Neural cell (in vitro differentiated cells): Measurements from ENCODE around the gene RINT1. TPM values are rescaled to one million over a fixed set of nuclear protein-coding genes. Genes with fewer than 3 reads are reported as not detected.

Source experiments
- H2AFZ ChIP-seq: fragments of 200-600, 300-800 bp; sonication (generic), shearing (Covaris generic); 2 replicates; pipeline ENCODE4 v1.6.0; 2014; ENCODE audit warnings: low read depth, mild to moderate bottlenecking, antibody characterized with exemption, low read length, moderate library complexity
- H3F3A ChIP-seq: fragments of 200-600 bp; shearing (Covaris generic); 2 replicates; pipeline ENCODE4 v1.6.1; 2016; ENCODE audit warnings: mild to moderate bottlenecking, moderate library complexity, mixed read lengths, antibody characterized with exemption, low read length; ENCODE audit not compliant: insufficient read depth, poor library complexity, severe bottlenecking
- H3K27ac ChIP-seq: fragments of 200-600, 300-800 bp; sonication (generic), shearing (Covaris generic); 2 replicates; pipeline ENCODE4 v1.5.1; 2014; ENCODE audit warnings: mild to moderate bottlenecking, low read length, moderate library complexity
- H3K27me3 ChIP-seq: fragments of 300-800, 200-600 bp; sonication (generic), shearing (Covaris generic); 2 replicates; pipeline ENCODE4 v1.6.0; 2014; ENCODE audit warnings: mild to moderate bottlenecking, low read depth, low read length, moderate library complexity; ENCODE audit not compliant: insufficient read depth
- H3K36me3 ChIP-seq: fragments of 300-800, 200-600 bp; sonication (generic), shearing (Covaris generic); 2 replicates; pipeline ENCODE4 v1.5.1; 2014; ENCODE audit warnings: mild to moderate bottlenecking, antibody characterized with exemption, low read length, moderate library complexity; ENCODE audit not compliant: insufficient read depth
- H3K4me2 ChIP-seq: fragments of 300-800, 200-600 bp; sonication (generic), shearing (Covaris generic); 2 replicates; pipeline ENCODE4 v1.6.0; 2014; ENCODE audit warnings: mild to moderate bottlenecking, low read length
- H3K4me3 ChIP-seq: fragments of 300-800, 200-600 bp; sonication (generic), shearing (Covaris generic); 2 replicates; pipeline ENCODE4 v1.5.1; 2014; ENCODE audit warnings: mild to moderate bottlenecking, low read length, moderate library complexity
- H3K79me2 ChIP-seq: fragments of 200-600 bp; shearing (Covaris generic); replicated peaks from 2 replicates; pipeline ENCODE4 v1.6.0; 2014; ENCODE audit warnings: mild to moderate bottlenecking, low read length, moderate library complexity; ENCODE audit not compliant: insufficient read depth
- H3K9ac ChIP-seq: fragments of 300-800, 200-600 bp; sonication (generic), shearing (Covaris generic); 2 replicates; pipeline ENCODE4 v1.6.1; 2016; ENCODE audit warnings: mild to moderate bottlenecking, low read length, mixed read lengths
- H3K9me2 ChIP-seq: fragments of 200-600 bp; shearing (Covaris generic); 2 replicates; pipeline ENCODE4 v1.6.1; 2016; ENCODE audit warnings: mild to moderate bottlenecking, low read length, mixed read lengths; ENCODE audit not compliant: insufficient read depth
- H3K9me3 ChIP-seq: fragments of 200-600, 300-800 bp; sonication (generic), shearing (Covaris generic); 2 replicates; pipeline ENCODE4 v1.6.1; 2016; ENCODE audit warnings: mild to moderate bottlenecking, mixed run types, low read length, moderate library complexity, mixed read lengths
- H4K20me1 ChIP-seq: fragments of 200-600 bp; shearing (Covaris generic); 2 replicates; pipeline ENCODE4 v1.6.1; 2016; ENCODE audit warnings: mild to moderate bottlenecking, mixed run types; ENCODE audit not compliant: insufficient read depth
- EP300 ChIP-seq: fragments of 450-650 bp; conservative IDR thresholded peaks from 2 replicates; pipeline ENCODE4 v1.6.1; 2014; ENCODE audit warnings: antibody characterized with exemption, mild to moderate bottlenecking, moderate library complexity; ENCODE audit not compliant: poor library complexity, severe bottlenecking
- EZH2 ChIP-seq: fragments of 200-600, 300-800 bp; shearing (Covaris generic), sonication (generic); IDR thresholded peaks from 2 replicates; pipeline ENCODE4 v1.6.1; 2014; ENCODE audit warnings: antibody characterized with exemption, low read length, borderline replicate concordance, mild to moderate bottlenecking; ENCODE audit not compliant: insufficient read depth, poor library complexity, severe bottlenecking
- MXI1 ChIP-seq: fragments of 450-650 bp; conservative IDR thresholded peaks from 2 replicates; pipeline ENCODE4 v1.6.1; 2014; ENCODE audit warnings: antibody characterized with exemption, mild to moderate bottlenecking; ENCODE audit not compliant: poor library complexity, severe bottlenecking
- POLR2AphosphoS5 ChIP-seq: IDR thresholded peaks from 2 replicates; pipeline ENCODE4 v1.6.1; 2012
- RAD21 ChIP-seq: fragments of 450-650 bp; conservative IDR thresholded peaks from 2 replicates; pipeline ENCODE4 v1.6.1; 2014; ENCODE audit warnings: antibody characterized with exemption, mild to moderate bottlenecking, moderate library complexity
- SMC3 ChIP-seq: fragments of 450-650 bp; conservative IDR thresholded peaks from 2 replicates; pipeline ENCODE4 v1.6.1; 2014; ENCODE audit warnings: antibody characterized with exemption, mild to moderate bottlenecking, moderate library complexity; ENCODE audit not compliant: poor library complexity
- TAF1 ChIP-seq: IDR thresholded peaks from 2 replicates; pipeline ENCODE4 v1.6.1; 2012; ENCODE audit warnings: low read depth
- polyA plus RNA-seq: library from polyadenylated mRNA; depleted of rRNA; stranded (reverse); fragments of >200 nt; gene quantifications from 2 replicates; pipeline ENCODE4 v1.2.3, GENCODE V29; 2014
- TF ChIP-seq, protein P1 (sequence below): IDR thresholded peaks from 2 replicates; pipeline ENCODE4 v1.6.1; 2012; ENCODE audit warnings: borderline replicate concordance
- TF ChIP-seq, protein P2 (sequence below): fragments of 450-650 bp; IDR thresholded peaks from 2 replicates; pipeline ENCODE4 v1.5.1; 2014; ENCODE audit warnings: antibody characterized with exemption, mild to moderate bottlenecking, moderate library complexity; ENCODE audit not compliant: poor library complexity, severe bottlenecking

RINT1 gene
- polyA plus RNA-seq, 1 donor from 2014 or later: 8.6 TPM

DNA sequence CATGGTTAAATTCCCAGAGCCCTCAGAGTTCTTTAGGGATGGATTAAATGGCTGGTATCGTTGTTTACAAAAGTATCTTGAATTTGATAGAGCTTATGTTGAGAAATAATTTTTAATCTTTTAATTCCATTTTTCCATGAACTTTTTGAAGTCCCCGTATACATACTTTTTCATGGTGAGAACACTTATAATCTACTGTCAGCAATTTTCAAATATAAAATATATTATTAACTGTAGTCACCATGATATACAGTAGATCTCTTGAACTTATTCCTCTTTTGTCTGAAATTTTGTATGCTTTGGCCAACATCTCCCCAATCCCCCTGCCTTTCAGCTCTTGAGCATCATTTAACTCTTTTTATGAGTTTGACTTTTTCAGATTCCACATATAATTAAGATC, 39.9 kb downstream of the RINT1 start:
- no peak overlapping the region for H3K9ac ChIP-seq
- no peaks in the 10 kb centered on the region for H3K79me2 ChIP-seq
- H3K9me2 ChIP-seq: no peaks in the 10 kb centered on the region
- H3K4me3 ChIP-seq: no peak overlapping the region
- H3K4me2 ChIP-seq: no peak overlapping the region
- TF ChIP-seq POLR2AphosphoS5: no peak
- no peak for TF ChIP-seq MXI1
- no peak for TF ChIP-seq EZH2
- TF ChIP-seq SMC3: no peak
- TF ChIP-seq, protein P1, sequence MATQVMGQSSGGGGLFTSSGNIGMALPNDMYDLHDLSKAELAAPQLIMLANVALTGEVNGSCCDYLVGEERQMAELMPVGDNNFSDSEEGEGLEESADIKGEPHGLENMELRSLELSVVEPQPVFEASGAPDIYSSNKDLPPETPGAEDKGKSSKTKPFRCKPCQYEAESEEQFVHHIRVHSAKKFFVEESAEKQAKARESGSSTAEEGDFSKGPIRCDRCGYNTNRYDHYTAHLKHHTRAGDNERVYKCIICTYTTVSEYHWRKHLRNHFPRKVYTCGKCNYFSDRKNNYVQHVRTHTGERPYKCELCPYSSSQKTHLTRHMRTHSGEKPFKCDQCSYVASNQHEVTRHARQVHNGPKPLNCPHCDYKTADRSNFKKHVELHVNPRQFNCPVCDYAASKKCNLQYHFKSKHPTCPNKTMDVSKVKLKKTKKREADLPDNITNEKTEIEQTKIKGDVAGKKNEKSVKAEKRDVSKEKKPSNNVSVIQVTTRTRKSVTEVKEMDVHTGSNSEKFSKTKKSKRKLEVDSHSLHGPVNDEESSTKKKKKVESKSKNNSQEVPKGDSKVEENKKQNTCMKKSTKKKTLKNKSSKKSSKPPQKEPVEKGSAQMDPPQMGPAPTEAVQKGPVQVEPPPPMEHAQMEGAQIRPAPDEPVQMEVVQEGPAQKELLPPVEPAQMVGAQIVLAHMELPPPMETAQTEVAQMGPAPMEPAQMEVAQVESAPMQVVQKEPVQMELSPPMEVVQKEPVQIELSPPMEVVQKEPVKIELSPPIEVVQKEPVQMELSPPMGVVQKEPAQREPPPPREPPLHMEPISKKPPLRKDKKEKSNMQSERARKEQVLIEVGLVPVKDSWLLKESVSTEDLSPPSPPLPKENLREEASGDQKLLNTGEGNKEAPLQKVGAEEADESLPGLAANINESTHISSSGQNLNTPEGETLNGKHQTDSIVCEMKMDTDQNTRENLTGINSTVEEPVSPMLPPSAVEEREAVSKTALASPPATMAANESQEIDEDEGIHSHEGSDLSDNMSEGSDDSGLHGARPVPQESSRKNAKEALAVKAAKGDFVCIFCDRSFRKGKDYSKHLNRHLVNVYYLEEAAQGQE: no peak
- TF ChIP-seq RAD21: no peak
- no peak for TF ChIP-seq TAF1
- TF ChIP-seq EP300: no peak
- TF ChIP-seq, protein P2, sequence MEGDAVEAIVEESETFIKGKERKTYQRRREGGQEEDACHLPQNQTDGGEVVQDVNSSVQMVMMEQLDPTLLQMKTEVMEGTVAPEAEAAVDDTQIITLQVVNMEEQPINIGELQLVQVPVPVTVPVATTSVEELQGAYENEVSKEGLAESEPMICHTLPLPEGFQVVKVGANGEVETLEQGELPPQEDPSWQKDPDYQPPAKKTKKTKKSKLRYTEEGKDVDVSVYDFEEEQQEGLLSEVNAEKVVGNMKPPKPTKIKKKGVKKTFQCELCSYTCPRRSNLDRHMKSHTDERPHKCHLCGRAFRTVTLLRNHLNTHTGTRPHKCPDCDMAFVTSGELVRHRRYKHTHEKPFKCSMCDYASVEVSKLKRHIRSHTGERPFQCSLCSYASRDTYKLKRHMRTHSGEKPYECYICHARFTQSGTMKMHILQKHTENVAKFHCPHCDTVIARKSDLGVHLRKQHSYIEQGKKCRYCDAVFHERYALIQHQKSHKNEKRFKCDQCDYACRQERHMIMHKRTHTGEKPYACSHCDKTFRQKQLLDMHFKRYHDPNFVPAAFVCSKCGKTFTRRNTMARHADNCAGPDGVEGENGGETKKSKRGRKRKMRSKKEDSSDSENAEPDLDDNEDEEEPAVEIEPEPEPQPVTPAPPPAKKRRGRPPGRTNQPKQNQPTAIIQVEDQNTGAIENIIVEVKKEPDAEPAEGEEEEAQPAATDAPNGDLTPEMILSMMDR: no peak
- no peaks in the 10 kb centered on the region for H3K9me3 ChIP-seq
- H2AFZ ChIP-seq: no peak overlapping the region
- no peak overlapping the region for H3K27ac ChIP-seq
- H3F3A ChIP-seq: no peaks in the 10 kb centered on the region
- H3K36me3 ChIP-seq: no peaks in the 10 kb centered on the region
- H3K27me3 ChIP-seq: no peaks in the 10 kb centered on the region
- no peaks in the 10 kb centered on the region for H4K20me1 ChIP-seq

DNA sequence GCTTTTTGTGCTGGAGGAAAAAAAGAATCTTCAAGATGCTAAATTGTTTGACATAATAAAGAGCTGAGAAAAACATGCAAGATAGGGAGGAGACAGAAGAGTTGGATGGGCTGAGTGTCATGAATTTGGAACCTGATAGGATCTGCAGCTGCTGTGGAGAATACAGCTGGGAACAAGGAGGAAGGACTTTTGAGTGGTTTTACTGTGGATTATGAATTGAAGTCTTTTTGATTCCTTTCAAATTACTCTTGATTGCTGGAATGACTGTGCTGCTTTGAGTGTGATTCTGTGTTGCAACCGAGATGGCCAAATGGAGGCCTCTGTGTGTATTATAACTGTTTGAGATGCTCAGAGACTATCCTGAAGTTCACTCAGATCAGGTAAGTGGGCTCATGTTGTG, 45.2 kb downstream of the RINT1 start:
- H3K9me2 ChIP-seq: no peaks in the 10 kb centered on the region
- H3K27me3 ChIP-seq: no peaks in the 10 kb centered on the region
- no peak overlapping the region for H3K9ac ChIP-seq
- H3K79me2 ChIP-seq: no peaks in the 10 kb centered on the region
- H3K4me2 ChIP-seq: no peak overlapping the region
- H3K27ac ChIP-seq: no peak overlapping the region
- no peaks in the 10 kb centered on the region for H4K20me1 ChIP-seq
- no peaks in the 10 kb centered on the region for H3K9me3 ChIP-seq
- no peaks in the 10 kb centered on the region for H3K36me3 ChIP-seq
- H3F3A ChIP-seq: no peaks in the 10 kb centered on the region
- no peak overlapping the region for H2AFZ ChIP-seq
- H3K4me3 ChIP-seq: no peak overlapping the region
- no peak for TF ChIP-seq EP300
- no peak for TF ChIP-seq RAD21
- TF ChIP-seq SMC3: no peak
- TF ChIP-seq POLR2AphosphoS5: no peak
- TF ChIP-seq MXI1: no peak
- no peak for TF ChIP-seq TAF1
- TF ChIP-seq, protein P1: no peak
- no peak for TF ChIP-seq EZH2
- TF ChIP-seq, protein P2: no peak
